WTC11 (cell line): Measurements from ENCODE around the gene ARHGAP45.

ENCODE experiments used
- CBFB ChIP-seq: sonication (generic); formaldehyde crosslinking; IDR thresholded peaks from 2 replicates; pipeline ENCODE4 v1.8.1; 2022; ENCODE audit warnings: mild to moderate bottlenecking, low read depth, missing genetic modification reagents
- CREB1 ChIP-seq: sonication (generic); formaldehyde crosslinking; IDR thresholded peaks from 2 replicates; pipeline ENCODE4 v1.8.0; 2023; ENCODE audit warnings: mild to moderate bottlenecking, missing genetic modification reagents
- ELF4 ChIP-seq: sonication (generic); formaldehyde crosslinking; IDR thresholded peaks from 2 replicates; pipeline ENCODE4 v1.8.1; 2022; ENCODE audit warnings: low read depth, mild to moderate bottlenecking, moderate library complexity, missing genetic modification reagents
- IRF2 ChIP-seq: sonication (generic); formaldehyde crosslinking; IDR thresholded peaks from 2 replicates; pipeline ENCODE4 v1.8.0; 2022; ENCODE audit warnings: low read depth, missing genetic modification reagents, borderline replicate concordance
- MAX ChIP-seq: sonication (generic); formaldehyde crosslinking; IDR thresholded peaks from 2 replicates; pipeline ENCODE4 v1.8.0; 2022; ENCODE audit warnings: mild to moderate bottlenecking, missing genetic modification reagents
- NR3C1 ChIP-seq: sonication (generic); formaldehyde crosslinking; conservative IDR thresholded peaks from 2 replicates; pipeline ENCODE4 v1.8.1; 2023; ENCODE audit warnings: low read depth, mild to moderate bottlenecking, missing genetic modification reagents
- RELA ChIP-seq: sonication (generic); formaldehyde crosslinking; IDR thresholded peaks from 2 replicates; pipeline ENCODE4 v1.8.1; 2022; ENCODE audit warnings: missing genetic modification reagents, mild to moderate bottlenecking, borderline replicate concordance
- SP1 ChIP-seq: sonication (generic); formaldehyde crosslinking; conservative IDR thresholded peaks from 2 replicates; pipeline ENCODE4 v1.8.1; 2022; ENCODE audit warnings: missing genetic modification reagents
- USF1 ChIP-seq: sonication (generic); formaldehyde crosslinking; IDR thresholded peaks from 2 replicates; pipeline ENCODE4 v1.8.0; 2022; ENCODE audit warnings: mild to moderate bottlenecking, missing genetic modification reagents
- ZBTB21 ChIP-seq: sonication (generic); formaldehyde crosslinking; IDR thresholded peaks from 2 replicates; pipeline ENCODE4 v1.8.1; 2023; ENCODE audit warnings: mild to moderate bottlenecking, missing genetic modification reagents, borderline replicate concordance
- ZNF263 ChIP-seq: sonication (generic); formaldehyde crosslinking; IDR thresholded peaks from 2 replicates; pipeline ENCODE4 v1.8.1; 2022; ENCODE audit warnings: low read depth, mild to moderate bottlenecking, moderate library complexity, missing genetic modification reagents
- ZNF671 ChIP-seq: fragments of 250-450 bp; sonication (Bioruptor Pico); IDR thresholded peaks from 2 replicates; pipeline ENCODE4 v1.8.0; 2021; ENCODE audit warnings: mild to moderate bottlenecking
- TF ChIP-seq, protein P1 (sequence below): fragments of 200-600 bp; IDR thresholded peaks from 2 replicates; pipeline ENCODE4 v1.8.0; 2022; ENCODE audit warnings: antibody characterized with exemption
- TF ChIP-seq, protein P2 (sequence below): sonication (generic); formaldehyde crosslinking; conservative IDR thresholded peaks from 2 replicates; pipeline ENCODE4 v1.8.1; 2022; ENCODE audit warnings: mild to moderate bottlenecking, missing genetic modification reagents

GRCh38 chr19:1042689-1043511 lies 24.1 kb upstream of the ARHGAP45 start:
- no peak for TF ChIP-seq NR3C1 (CRISPR knock-in tag)
- no peak for TF ChIP-seq CBFB
- TF ChIP-seq MAX (CRISPR knock-in tag), result no peak
- TF ChIP-seq, protein P1, sequence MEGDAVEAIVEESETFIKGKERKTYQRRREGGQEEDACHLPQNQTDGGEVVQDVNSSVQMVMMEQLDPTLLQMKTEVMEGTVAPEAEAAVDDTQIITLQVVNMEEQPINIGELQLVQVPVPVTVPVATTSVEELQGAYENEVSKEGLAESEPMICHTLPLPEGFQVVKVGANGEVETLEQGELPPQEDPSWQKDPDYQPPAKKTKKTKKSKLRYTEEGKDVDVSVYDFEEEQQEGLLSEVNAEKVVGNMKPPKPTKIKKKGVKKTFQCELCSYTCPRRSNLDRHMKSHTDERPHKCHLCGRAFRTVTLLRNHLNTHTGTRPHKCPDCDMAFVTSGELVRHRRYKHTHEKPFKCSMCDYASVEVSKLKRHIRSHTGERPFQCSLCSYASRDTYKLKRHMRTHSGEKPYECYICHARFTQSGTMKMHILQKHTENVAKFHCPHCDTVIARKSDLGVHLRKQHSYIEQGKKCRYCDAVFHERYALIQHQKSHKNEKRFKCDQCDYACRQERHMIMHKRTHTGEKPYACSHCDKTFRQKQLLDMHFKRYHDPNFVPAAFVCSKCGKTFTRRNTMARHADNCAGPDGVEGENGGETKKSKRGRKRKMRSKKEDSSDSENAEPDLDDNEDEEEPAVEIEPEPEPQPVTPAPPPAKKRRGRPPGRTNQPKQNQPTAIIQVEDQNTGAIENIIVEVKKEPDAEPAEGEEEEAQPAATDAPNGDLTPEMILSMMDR, result no peak
- no peak for TF ChIP-seq CREB1 (CRISPR knock-in tag)
- no peak for TF ChIP-seq ZNF263
- no peak for TF ChIP-seq SP1 (CRISPR knock-in tag)
- no peak for TF ChIP-seq ZNF671
- TF ChIP-seq RELA (CRISPR knock-in tag), result no peak
- no peak for TF ChIP-seq ELF4 (CRISPR knock-in tag)
- no peak for TF ChIP-seq USF1 (CRISPR knock-in tag)
- TF ChIP-seq IRF2 (CRISPR knock-in tag), result no peak
- TF ChIP-seq ZBTB21 (CRISPR knock-in tag), result no peak
- TF ChIP-seq, protein P2, sequence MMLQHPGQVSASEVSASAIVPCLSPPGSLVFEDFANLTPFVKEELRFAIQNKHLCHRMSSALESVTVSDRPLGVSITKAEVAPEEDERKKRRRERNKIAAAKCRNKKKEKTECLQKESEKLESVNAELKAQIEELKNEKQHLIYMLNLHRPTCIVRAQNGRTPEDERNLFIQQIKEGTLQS (CRISPR knock-in tag), result no peak
